Left lung (tissue), 10 donors: ENCODE data around the gene TBCEL. TPM values are rescaled to one million over a fixed set of nuclear protein-coding genes. Genes with fewer than 3 reads are reported as not detected.

Experiments
- ATAC-seq: fragments of 200-7000 bp; cut with Tn5 transposase; one replicate; pipeline ENCODE4 v1.9.1; 2020; ENCODE audit warnings: moderate library complexity
- DNase-seq, 4 donors: peaks; one replicate each; pipeline ENCODE4 v3.0.0-alpha.2; 2013 to 2020
- H3K27ac ChIP-seq, 2 donors: fragments of 200-600 bp; sonication (generic) in 1 of 2; one replicate each; pipeline versions ENCODE4 v1.5.0 to v1.8.0; 2020 to 2021
- H3K27me3 ChIP-seq, 2 donors: fragments of 200-600 bp; sonication (generic) in 1 of 2; one replicate each; pipeline versions ENCODE4 v1.5.0 to v1.8.0; 2020 to 2021
- H3K36me3 ChIP-seq, 2 donors: fragments of 200-600 bp; sonication (generic) in 1 of 2; one replicate each; pipeline versions ENCODE4 v1.5.0 to v1.8.0; 2020 to 2021
- H3K4me1 ChIP-seq, 2 donors: fragments of 200-600 bp; one replicate each; pipeline ENCODE4 v1.8.0; 2021
- H3K4me3 ChIP-seq, 2 donors: fragments of 200-600 bp; sonication (generic) in 1 of 2; one replicate each; pipeline versions ENCODE4 v1.5.0 to v1.8.0; 2020 to 2021; ENCODE audit warnings: mild to moderate bottlenecking in 1 of 2
- H3K9me3 ChIP-seq, 2 donors: fragments of 200-600 bp; sonication (generic) in 1 of 2; one replicate each; pipeline versions ENCODE4 v1.5.0 to v1.8.0; 2020 to 2021
- CTCF ChIP-seq, 2 donors: fragments of 200-600 bp; sonication (generic) in 1 of 2; IDR thresholded peaks; one replicate each; pipeline versions ENCODE4 v1.5.0 to v1.8.0; 2021; ENCODE audit warnings: antibody characterized with exemption in 2 of 2
- intact Hi-C, 2 donors: fragments of 100-400 bp; cut with DNase I; formaldehyde crosslinking; loops; one replicate each; pipeline versions ENCODE4 v1.11.2 to v1.14.2; 2022
- polyA plus RNA-seq, 6 donors: library from polyadenylated mRNA; unstranded; fragments of 120-200 nt; gene quantifications; one replicate each; pipeline ENCODE4 v1.2.1, GENCODE V29; 2013; ENCODE audit not compliant: insufficient read length in 6 of 6
- total RNA-seq, 2 donors: library from RNA; stranded (reverse); fragmentation: NEBNext Ultra II Directional; extraction: Animal tissue kit (Norgen Biotek cat#: 25700); gene quantifications; one replicate each; pipeline ENCODE4 v1.2.1, GENCODE V29; 2021
- donor health status: DM: no; HTN: yes; CAD: no.
- donor health status: DM: no; HTN: no; CAD: no.

Gene TBCEL
- total and polyA plus RNA-seq, 8 donors = 27.5 to 38.0 (median 32.0) TPM

- Histone ChIP-seq H3K36me3 (no peaks in the 10 kb centered on the region), H3K9me3 (no peaks in the 10 kb centered on the region), H3K27me3 (peaks cover 0 to 10% of the 10 kb centered on the region in 2 donors), H3K4me3 (no peak overlapping the region), H3K4me1 (no peaks in the 10 kb centered on the region), H3K27ac (no peak overlapping the region)
- DNase-seq = no peak
- no peak for ATAC-seq
- intact Hi-C loops = no loop called here
- no peak for TF ChIP-seq CTCF (IDR thresholded peaks at IDR 0.05)
These were observed 31.8 kb upstream of the TBCEL start for GRCh38 chr11:120991830-120992686.

- Histone ChIP-seq H3K4me1 (no peaks in the 10 kb centered on the region), H3K36me3 (no peaks in the 10 kb centered on the region), H3K9me3 (no peaks in the 10 kb centered on the region), H3K4me3 (no peak overlapping the region), H3K27me3 (no peaks in the 10 kb centered on the region), H3K27ac (no peak overlapping the region)
- intact Hi-C loops = no loop called here
- TF ChIP-seq CTCF (IDR thresholded peaks at IDR 0.05) = no peak
- no peak for ATAC-seq
- DNase-seq = no peak
These were observed 29.6 kb upstream of the TBCEL start for GRCh38 chr11:120994091-120994859.

- H3K36me3 ChIP-seq = no peaks in the 10 kb centered on the region
- no peak overlapping the region for H3K27ac ChIP-seq
- no peaks in the 10 kb centered on the region for H3K27me3 ChIP-seq
- no peaks in the 10 kb centered on the region for H3K9me3 ChIP-seq
- intact Hi-C loops = no loop called here
- H3K4me1 ChIP-seq = no peaks in the 10 kb centered on the region
- ATAC-seq (no peak), DNase-seq (no peak)
- TF ChIP-seq CTCF (IDR thresholded peaks at IDR 0.05) = no peak
- H3K4me3 ChIP-seq = no peak overlapping the region
These were observed 28.7 kb upstream of the TBCEL start for GRCh38 chr11:120995184-120995583.

- ATAC-seq = no peak
- Histone ChIP-seq H3K9me3 (no peaks in the 10 kb centered on the region), H3K4me3 (no peak overlapping the region), H3K36me3 (no peaks in the 10 kb centered on the region), H3K27ac (no peak overlapping the region), H3K27me3 (no peaks in the 10 kb centered on the region), H3K4me1 (no peaks in the 10 kb centered on the region)
- intact Hi-C loops = no loop called here
- DNase-seq = no peak
- no peak for TF ChIP-seq CTCF (IDR thresholded peaks at IDR 0.05)
These were observed 26.9 kb upstream of the TBCEL start for GRCh38 chr11:120996973-120997372.

GRCh38 chr11:120998581-120998980, 25.3 kb upstream of the TBCEL start:
- no peaks in the 10 kb centered on the region for H3K36me3 ChIP-seq
- TF ChIP-seq CTCF (IDR thresholded peaks at IDR 0.05) = no peak
- no peaks in the 10 kb centered on the region for H3K9me3 ChIP-seq
- no peak overlapping the region for H3K27ac ChIP-seq
- ATAC-seq = no peak
- DNase-seq = no peak
- no peak overlapping the region for H3K4me3 ChIP-seq
- no peaks in the 10 kb centered on the region for H3K27me3 ChIP-seq
- no peaks in the 10 kb centered on the region for H3K4me1 ChIP-seq
- intact Hi-C loops = no loop called here
